Kidney capillary endothelial cell (primary cell): ENCODE results near the gene SOX15.
"Not testable (repeated sequence)": the region's sequence is repeated elsewhere in the genome, so short reads cannot be mapped to it uniquely, and the experiment has no call there.

ENCODE experiments used
- DNase-seq: peaks from one replicate; pipeline ENCODE4 v3.0.0-alpha.2; 2018; ENCODE audit warnings: low spot score

The SOX15 gene

DNA sequence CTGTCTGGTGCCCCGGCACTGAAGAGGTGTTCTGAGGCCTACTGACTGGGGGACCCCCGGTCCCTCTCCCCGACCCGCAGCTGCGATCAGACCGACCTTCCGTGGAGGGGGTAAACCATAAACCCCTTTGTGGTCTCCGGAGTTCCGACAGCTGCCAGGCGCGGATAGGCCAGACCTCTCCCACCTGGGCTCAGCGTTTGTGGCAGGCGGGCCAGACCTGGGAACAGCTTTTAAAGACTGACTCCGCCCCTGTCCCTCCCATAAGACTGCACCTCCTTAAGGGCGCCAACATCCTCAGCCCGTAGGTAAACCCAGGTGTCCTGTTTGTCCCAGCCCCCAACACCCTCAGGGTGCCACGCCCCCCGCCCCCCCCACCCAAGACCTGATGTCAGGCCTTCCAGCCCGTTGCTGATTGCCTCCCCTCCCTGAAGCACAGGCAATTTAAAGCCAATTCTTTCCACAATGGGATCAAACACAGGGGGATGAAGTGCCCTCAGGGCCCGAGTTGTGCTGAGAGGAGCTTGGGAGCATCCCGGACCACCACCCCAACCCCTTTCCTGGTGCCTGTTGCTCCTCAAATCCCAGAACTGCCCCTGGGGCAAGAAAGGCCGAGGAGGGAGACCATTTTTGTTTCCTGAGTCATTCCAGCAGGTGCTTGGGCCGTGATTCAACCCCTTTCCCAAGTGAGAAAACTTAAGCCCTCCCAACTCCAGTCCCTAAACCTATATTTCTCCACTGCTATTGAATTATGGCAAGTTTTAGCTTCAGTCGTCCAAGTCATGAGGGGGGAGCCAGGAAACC is at the start of gene SOX15:
SOX15 (minus strand) TSS at position 204 of the 801 bp plus-strand sequence. CDS start 418 bp downstream, outside the sequence.
- DNase-seq = no peak

DNA sequence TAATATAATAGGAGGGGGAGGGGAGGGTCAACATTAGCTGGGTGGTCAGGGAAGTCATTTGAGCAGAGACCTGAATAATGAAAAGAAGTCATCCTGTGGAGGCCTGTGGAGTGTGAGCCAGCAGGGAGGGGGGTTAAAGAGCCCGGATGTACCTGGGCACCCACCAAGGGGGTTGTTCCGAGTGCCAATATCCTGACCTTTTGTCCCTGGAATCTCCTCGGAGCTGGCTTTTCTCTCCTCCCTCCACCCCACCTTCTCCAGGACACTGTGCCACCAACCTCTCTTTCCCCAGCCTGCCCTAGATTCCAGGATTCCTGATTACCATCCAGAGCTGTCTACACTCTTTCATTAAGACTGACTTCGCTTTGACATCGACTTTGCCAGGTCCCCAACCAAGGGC is 46.3 kb upstream of the SOX15 start:
- DNase-seq = no peak

DNA sequence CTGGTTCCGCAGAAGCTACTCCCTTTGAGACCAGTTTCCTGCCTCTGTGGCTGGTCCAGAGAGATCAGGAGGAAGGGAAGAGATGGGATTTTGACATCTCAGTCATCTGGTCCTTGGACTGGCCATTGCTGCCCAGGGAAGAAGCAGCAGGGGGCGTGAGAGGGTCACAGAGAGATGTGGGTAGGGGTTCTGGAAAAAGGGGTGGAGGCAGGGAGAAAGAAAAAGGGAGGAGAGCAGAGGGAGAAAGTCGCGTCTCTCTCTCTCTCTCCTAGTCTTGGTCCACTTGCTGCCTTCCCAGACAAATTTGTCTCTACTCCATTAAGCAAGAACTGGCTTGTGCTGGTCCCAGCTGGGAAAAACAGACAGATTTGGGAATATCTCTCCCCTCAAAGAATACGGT is 44.5 kb upstream of the SOX15 start:
- DNase-seq = no peak

- no peak for DNase-seq
Measured at GRCh38 chr17:7633093-7633492, 43.2 kb upstream of the SOX15 start.

- peak; percentile 28 for DNase-seq
Measured at GRCh38 chr17:7632492-7632894, 42.6 kb upstream of the SOX15 start.

DNA sequence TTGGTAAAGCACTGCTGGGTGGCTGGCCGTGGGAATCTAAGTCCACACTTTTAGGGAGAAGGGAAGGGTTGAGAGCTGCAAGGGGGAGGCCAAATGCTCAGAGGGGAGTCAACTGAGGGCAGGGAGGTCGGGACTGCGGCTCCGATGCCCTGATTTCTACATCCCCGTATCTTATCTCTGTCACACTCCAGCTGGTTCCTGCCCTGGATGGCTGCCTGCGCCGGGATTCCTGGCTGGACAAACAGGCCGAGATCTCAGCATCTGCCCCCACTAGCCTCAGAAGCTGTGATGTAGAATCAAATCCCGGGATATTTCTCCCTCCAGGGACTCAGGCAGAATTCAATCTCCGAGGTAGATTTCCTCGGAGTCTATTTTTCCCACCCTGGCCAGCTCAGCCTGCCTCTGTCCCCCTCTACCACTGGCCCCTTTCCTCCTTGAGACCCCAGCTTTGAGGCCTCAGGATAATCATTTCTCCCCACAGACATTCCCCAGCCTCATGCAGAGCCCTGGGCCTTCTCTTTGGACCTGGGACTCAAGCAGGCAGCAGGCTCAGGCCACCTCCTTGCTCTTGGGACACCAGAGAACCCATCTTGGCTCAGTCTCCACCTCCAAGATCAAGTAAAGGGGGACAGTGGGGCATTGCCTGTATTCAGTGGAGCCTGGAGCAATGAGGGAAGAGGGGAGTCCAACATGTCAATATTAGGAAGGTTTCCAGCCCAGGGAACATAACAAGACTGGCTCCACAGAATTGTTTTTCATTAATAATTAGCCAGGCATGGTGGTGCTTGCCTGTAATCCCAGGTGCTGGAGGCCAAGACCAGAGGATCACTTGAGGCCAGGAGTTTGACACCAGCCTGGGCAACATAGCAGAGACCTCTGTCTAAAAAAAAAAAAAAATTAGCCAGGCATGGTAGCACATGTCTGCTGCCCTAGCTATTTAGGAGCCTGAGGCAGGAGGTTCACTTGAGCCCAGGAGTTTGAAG is 41.8 kb upstream of the SOX15 start:
- DNase-seq = no peak

DNA sequence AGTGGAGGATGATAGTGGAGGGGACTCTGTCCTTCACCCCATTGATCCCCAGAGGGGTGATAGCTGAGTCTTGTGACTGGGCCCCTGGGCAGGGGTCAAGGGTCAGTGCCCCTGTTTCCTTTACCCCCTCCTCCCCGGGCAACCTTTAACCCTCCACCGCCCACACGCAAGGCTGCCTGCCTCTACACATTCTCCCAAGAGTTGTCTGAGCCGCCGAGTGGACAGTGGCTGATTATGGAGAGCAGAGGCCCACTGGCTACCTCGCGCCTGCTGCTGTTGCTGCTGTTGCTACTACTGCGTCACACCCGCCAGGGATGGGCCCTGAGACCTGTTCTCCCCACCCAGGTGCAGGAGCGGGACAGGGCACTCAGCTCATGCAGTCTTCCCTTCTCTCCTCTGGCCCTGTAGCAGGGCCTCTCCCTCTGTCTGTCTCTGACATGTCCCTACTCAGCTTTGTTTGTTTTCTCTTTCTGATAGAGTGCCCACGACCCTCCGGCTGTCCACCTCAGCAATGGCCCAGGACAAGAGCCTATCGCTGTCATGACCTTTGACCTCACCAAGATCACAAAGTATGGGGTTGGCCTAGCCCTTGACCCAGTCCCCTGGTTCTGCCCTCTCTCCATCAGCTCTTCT is 40.2 kb upstream of the SOX15 start, which contains the start of gene SHBG:
SHBG (plus strand) TSS at position 197 of the 633 bp plus-strand sequence; CDS start at position 235, 38 bp downstream.
- no peak for DNase-seq

DNA sequence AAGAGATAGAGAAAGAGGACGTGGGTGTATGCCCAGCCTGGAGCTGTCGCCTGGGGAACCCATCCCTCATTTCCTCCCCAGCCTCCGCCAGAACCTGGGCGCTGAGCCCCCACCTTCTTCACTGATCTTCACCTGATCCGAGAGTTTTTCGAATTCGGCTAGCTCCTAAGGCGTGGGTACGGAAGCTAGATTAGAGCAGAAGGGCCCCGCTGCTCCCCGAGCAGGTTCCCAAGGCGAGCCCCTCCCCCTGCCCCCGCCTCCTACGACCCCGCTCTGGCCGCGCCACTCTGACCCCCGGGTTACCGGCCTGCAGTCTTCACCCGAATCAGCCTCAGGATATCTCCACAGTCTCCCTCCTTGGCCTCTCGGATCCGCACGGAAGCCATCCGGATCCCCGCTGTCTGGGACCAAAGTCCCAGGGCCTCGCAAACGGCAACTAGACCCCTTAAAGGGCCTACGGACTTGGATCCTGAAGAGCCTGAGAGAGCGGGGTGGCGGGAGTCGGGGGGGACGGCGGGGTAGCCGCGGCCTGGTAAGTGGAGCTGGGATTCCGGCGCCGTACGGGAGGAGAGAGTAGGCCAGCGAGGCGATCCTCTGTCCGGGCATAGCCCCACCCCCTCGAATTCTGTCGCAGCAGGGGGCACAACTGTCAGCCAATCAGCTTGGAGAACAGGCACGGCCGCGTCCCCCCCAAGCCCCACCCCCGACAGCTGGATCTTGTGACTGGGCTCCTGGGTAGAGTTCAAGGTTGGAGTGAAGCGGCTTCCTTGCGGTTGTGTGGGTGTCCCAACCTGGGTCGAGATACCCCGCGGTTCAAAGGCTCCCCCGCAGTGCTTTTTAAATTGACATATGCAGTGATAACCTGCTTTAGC is 37.6 kb upstream of the SOX15 start, which contains the start of gene SAT2:
SAT2 (minus strand) TSS at position 572 of the 872 bp plus-strand sequence; CDS start at position 386, 186 bp downstream.
- peak; percentile 84 for DNase-seq

- no peak for DNase-seq
Measured at GRCh38 chr17:7626956-7627249, 37.0 kb upstream of the SOX15 start.

DNA sequence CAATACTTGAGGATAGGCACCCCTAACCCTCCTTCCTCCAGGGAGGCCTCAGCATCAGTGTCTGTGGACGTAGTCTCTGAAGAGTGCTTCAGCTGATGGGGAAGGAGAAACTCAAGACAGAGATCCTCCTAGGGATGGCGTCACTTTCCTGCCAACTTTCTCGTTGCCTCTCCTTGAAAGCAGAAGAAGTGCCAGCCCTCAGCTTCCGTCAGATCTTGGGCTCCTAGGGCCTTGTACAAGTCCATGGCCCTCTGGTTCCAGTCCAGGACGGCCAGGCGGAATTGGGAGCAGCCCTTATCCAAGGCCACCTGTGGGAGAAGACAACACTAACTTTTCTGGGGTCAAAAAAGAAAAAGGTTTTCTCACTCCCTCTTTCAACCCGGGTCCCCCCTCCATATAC is 36.4 kb upstream of the SOX15 start:
- DNase-seq = no peak

GRCh38 chr17:7625749-7626148 is 35.9 kb upstream of the SOX15 start:
- not testable (repeated sequence) for DNase-seq

GRCh38 chr17:7623661-7624060 is 33.8 kb upstream of the SOX15 start:
- no peak for DNase-seq

- no peak for DNase-seq
Measured at GRCh38 chr17:7620835-7621234, 30.9 kb upstream of the SOX15 start.

DNA sequence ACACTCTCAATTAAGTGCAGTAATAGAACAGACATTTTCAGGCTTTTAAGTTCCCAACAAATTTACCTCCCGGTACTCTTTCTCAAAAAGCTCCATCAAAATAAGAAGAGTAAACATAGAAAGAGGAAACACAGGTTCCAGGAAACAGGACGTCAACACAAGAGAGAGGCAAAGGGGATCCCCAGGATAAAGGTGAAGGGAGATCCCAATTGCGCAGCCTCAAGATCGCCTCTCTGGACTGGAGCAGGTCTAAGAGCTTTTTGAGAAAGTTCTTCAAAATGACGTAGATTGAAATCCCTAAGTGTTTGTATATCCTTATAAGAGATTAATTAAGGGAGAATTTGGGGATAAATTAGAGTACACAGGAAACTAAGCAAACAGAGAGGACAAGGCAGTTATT is 28.7 kb upstream of the SOX15 start:
- no peak for DNase-seq

GRCh38 chr17:7615265-7615747 is 25.4 kb upstream of the SOX15 start:
- DNase-seq = no peak

DNA sequence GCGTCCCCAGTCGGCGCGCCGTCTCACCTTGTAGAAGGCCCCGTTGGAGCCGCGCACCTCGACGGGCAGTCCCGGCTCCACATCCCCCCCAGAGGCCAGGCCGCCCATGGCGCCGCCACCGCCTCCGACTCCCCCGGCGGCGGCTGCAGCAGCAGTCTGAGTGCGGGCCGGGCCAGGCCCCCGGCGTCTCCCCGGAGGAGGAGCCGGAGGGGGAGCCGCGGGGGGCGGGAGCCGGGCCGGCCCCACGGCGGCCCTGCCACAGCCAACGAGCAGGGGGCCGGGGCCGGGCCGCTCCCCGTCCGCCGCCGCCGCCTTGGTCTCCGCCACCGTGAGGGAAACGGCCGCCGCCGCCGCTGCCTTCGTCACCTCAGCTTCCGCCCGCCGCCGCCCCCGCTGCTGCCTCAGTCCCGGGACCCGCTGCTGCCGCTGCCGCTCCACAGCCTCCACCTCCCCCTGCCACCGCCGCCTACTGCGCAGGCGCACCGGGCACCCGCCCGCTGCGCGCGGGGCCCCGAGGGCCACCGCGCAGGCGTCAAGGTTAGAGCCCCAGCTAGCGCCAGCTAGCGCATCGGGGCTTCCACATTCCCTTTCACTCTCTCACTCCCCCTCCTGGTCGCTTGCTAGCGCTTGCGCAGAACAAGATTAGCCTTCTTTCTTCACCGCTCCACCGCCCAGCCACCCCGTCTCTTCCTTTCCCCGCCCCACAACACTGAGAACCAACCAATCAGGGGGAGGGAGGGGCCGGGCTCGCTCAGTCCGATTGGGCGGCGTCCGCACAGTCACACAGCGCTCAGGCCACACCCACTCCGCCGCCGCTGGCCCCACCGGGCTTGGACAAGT is 24.8 kb upstream of the SOX15 start, which contains the start of gene FXR2:
FXR2 (minus strand) TSS at position 473 of the 840 bp plus-strand sequence; CDS start at position 108, 365 bp downstream.
- DNase-seq = peak; percentile 100

- DNase-seq = peak; percentile 18
Measured at GRCh38 chr17:7613769-7614424, 24.0 kb upstream of the SOX15 start.

- DNase-seq = no peak
Measured at GRCh38 chr17:7612294-7612640, 22.4 kb upstream of the SOX15 start.

- DNase-seq = no peak
Measured at GRCh38 chr17:7611635-7612293, 21.9 kb upstream of the SOX15 start.
